ENCODE results near the gene GNAL.

Gene GNAL

DNA sequence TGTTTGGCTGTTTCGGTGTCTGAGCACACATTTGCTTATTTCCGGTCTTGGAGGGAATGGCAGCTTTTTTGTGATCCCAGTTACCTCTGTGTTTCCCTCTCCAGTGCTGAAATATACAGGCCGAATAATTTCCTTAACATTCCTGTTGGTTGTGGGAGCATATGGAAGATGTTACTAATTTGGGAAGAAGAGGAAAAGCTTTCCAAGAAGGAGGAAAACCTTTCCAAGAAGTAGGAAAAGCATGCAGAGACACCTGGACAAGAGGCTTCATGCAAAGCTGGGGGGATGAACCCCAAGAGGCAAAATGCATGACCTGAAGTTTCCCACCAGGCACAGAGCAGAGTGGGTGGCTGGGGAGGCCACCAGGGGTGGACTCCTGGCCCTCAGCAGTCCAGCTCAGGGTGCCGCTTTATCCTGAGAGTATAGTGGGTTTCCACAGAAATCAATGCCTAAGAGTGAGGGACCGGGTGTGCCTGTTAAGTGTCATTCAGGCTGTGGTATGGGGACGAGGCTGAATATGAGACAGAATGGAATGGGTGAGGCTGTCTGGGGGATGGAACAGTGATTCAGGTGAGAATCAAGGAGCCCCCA lies 25.5 kb upstream of the GNAL start:
- no peaks in the 10 kb centered on the region for H3K36me3 ChIP-seq (ENCODE audit: insufficient read depth)
- no peaks in the 10 kb centered on the region for H3K79me2 ChIP-seq (ENCODE audit: insufficient read depth, low read depth)
- H3K4me2 ChIP-seq, result no peak overlapping the region
- H3K9ac ChIP-seq, result no peak overlapping the region
- no peaks in the 10 kb centered on the region for H4K20me1 ChIP-seq (ENCODE audit: insufficient read depth)
- H3K4me1 ChIP-seq (ENCODE audit: low read depth, poor library complexity, severe bottlenecking), result no peaks in the 10 kb centered on the region
- TF ChIP-seq, protein P1, sequence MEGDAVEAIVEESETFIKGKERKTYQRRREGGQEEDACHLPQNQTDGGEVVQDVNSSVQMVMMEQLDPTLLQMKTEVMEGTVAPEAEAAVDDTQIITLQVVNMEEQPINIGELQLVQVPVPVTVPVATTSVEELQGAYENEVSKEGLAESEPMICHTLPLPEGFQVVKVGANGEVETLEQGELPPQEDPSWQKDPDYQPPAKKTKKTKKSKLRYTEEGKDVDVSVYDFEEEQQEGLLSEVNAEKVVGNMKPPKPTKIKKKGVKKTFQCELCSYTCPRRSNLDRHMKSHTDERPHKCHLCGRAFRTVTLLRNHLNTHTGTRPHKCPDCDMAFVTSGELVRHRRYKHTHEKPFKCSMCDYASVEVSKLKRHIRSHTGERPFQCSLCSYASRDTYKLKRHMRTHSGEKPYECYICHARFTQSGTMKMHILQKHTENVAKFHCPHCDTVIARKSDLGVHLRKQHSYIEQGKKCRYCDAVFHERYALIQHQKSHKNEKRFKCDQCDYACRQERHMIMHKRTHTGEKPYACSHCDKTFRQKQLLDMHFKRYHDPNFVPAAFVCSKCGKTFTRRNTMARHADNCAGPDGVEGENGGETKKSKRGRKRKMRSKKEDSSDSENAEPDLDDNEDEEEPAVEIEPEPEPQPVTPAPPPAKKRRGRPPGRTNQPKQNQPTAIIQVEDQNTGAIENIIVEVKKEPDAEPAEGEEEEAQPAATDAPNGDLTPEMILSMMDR (conservative IDR thresholded peaks at IDR 0.05; ENCODE audit: low read depth, low read length), result no peak
- no peak overlapping the region for H3K4me3 ChIP-seq (IDR thresholded peaks at IDR 0.05; ENCODE audit: insufficient read depth, low read depth, low read length)
- H2AFZ ChIP-seq (ENCODE audit: low read depth), result no peak overlapping the region
- H3K27me3 ChIP-seq (ENCODE audit: insufficient read depth, low read depth), result no peaks in the 10 kb centered on the region
- no peak overlapping the region for H3K27ac ChIP-seq

DNA sequence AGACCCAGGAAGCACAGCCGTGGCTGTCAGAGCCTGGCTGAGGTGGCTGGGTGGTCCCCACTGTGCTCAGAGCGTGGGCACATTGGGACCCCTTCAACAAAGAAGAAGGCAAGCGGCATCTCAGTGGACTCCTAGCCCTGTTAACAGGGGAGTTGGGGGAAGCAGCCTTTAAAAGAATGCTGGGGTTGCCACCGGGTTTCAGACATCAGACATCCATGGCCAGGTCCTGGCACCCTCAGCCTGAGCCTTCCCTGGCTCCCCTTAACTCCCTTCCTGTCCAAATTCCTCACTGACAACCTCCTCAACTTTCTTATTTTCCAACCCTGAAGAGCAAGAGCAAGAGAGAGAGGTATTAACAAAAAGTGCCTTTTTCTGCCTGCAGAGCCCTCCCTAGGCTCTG lies 24.8 kb upstream of the GNAL start:
- TF ChIP-seq, protein P1 (conservative IDR thresholded peaks at IDR 0.05; ENCODE audit: low read depth, low read length), result no peak
- Histone ChIP-seq H4K20me1 (ENCODE audit: insufficient read depth) (no peaks in the 10 kb centered on the region), H3K27me3 (ENCODE audit: insufficient read depth, low read depth) (no peaks in the 10 kb centered on the region), H3K79me2 (ENCODE audit: insufficient read depth, low read depth) (no peaks in the 10 kb centered on the region), H3K4me2 (no peak overlapping the region), H3K9ac (no peak overlapping the region), H3K4me1 (ENCODE audit: low read depth, poor library complexity, severe bottlenecking) (no peaks in the 10 kb centered on the region), H2AFZ (ENCODE audit: low read depth) (no peak overlapping the region), H3K4me3 (IDR thresholded peaks at IDR 0.05; ENCODE audit: insufficient read depth, low read depth, low read length) (no peak overlapping the region), H3K27ac (no peak overlapping the region), H3K36me3 (ENCODE audit: insufficient read depth) (no peaks in the 10 kb centered on the region)

DNA sequence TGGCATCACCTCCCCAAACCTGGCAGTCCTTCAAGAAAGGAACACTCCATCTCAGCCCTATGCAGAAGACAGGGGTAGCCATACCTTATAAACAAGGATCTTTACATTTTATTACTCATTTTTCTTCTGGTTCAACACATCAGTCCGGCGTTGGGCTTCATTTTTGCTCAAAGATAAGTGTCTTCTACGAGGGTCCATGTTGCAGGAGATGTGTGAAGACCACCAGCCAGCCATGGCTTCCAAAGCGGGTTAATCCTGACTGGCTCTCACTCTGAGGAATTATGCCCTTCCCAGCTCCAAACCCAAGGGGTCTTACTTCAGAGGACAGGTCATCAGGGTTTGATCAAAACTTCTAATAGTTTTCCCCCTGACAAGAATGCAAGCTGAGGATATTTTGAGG lies 23.9 kb upstream of the GNAL start:
- H3K27ac ChIP-seq, result no peak overlapping the region
- H3K79me2 ChIP-seq (ENCODE audit: insufficient read depth, low read depth), result no peaks in the 10 kb centered on the region
- H3K4me1 ChIP-seq (ENCODE audit: low read depth, poor library complexity, severe bottlenecking), result no peaks in the 10 kb centered on the region
- no peak overlapping the region for H3K4me2 ChIP-seq
- no peak overlapping the region for H3K4me3 ChIP-seq (IDR thresholded peaks at IDR 0.05; ENCODE audit: insufficient read depth, low read depth, low read length)
- no peaks in the 10 kb centered on the region for H3K36me3 ChIP-seq (ENCODE audit: insufficient read depth)
- H3K9ac ChIP-seq, result no peak overlapping the region
- TF ChIP-seq, protein P1 (conservative IDR thresholded peaks at IDR 0.05; ENCODE audit: low read depth, low read length), result no peak
- H2AFZ ChIP-seq (ENCODE audit: low read depth), result no peak overlapping the region
- H3K27me3 ChIP-seq (ENCODE audit: insufficient read depth, low read depth), result no peaks in the 10 kb centered on the region
- H4K20me1 ChIP-seq (ENCODE audit: insufficient read depth), result no peaks in the 10 kb centered on the region

DNA sequence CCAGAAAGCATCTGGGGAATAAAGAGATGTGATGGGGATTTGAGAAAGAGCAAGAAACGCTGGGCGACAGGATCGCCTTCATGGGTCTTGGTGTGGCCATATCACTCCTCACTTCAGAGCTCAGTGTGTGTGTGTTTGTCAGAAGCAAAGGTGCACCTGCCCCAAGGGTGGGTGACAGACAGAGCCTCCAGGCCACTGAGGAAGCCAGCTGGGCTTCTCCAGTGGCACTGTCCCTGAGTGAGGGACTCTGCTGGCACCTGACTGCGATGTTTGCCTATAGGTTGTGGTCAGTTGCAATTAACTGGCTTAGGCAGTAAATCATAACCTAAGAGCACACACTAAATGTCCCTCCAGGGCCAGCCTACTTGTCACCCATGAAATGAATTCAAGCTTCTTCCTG lies 23.5 kb upstream of the GNAL start:
- no peak overlapping the region for H2AFZ ChIP-seq (ENCODE audit: low read depth)

More for the DNA sequence above, 23.5 kb upstream of the GNAL start:
- Histone ChIP-seq H3K4me3 (IDR thresholded peaks at IDR 0.05; ENCODE audit: insufficient read depth, low read depth, low read length) (no peak overlapping the region), H3K4me2 (no peak overlapping the region), H3K4me1 (ENCODE audit: low read depth, poor library complexity, severe bottlenecking) (no peaks in the 10 kb centered on the region), H3K27ac (no peak overlapping the region), H3K36me3 (ENCODE audit: insufficient read depth) (no peaks in the 10 kb centered on the region), H4K20me1 (ENCODE audit: insufficient read depth) (no peaks in the 10 kb centered on the region), H3K9ac (no peak overlapping the region), H3K27me3 (ENCODE audit: insufficient read depth, low read depth) (no peaks in the 10 kb centered on the region), H3K79me2 (ENCODE audit: insufficient read depth, low read depth) (no peaks in the 10 kb centered on the region)
- TF ChIP-seq, protein P1 (conservative IDR thresholded peaks at IDR 0.05; ENCODE audit: low read depth, low read length), result no peak
